Adrenal gland (tissue), 5 donors: ENCODE measurements around the gene FTSJ3.

Experiments used
- POLR2A ChIP-seq, 2 donors: fragments of 450-650 bp; IDR thresholded peaks; one replicate each; pipeline ENCODE4 v1.6.1; 2017; ENCODE audit warnings: antibody characterized with exemption in 2 of 2, mild to moderate bottlenecking in 2 of 2, moderate library complexity in 1 of 2
- TF ChIP-seq, protein P1 (sequence below), 6 experiments: fragments of 450-650 bp in 4 of 6; fragments of 200-600 bp in 2 of 6; sonication (generic) in 1 of 6; IDR thresholded peaks; 1 replicate in 5 of 6; 2 replicates in 1 of 6; pipeline versions ENCODE4 v1.5.1 to v1.8.0; 2016 to 2021; ENCODE audit warnings: antibody characterized with exemption in 6 of 6, mild to moderate bottlenecking in 2 of 6, moderate library complexity in 1 of 6
- donor health status: DM: no; HTN: no; CAD: no.

DNA sequence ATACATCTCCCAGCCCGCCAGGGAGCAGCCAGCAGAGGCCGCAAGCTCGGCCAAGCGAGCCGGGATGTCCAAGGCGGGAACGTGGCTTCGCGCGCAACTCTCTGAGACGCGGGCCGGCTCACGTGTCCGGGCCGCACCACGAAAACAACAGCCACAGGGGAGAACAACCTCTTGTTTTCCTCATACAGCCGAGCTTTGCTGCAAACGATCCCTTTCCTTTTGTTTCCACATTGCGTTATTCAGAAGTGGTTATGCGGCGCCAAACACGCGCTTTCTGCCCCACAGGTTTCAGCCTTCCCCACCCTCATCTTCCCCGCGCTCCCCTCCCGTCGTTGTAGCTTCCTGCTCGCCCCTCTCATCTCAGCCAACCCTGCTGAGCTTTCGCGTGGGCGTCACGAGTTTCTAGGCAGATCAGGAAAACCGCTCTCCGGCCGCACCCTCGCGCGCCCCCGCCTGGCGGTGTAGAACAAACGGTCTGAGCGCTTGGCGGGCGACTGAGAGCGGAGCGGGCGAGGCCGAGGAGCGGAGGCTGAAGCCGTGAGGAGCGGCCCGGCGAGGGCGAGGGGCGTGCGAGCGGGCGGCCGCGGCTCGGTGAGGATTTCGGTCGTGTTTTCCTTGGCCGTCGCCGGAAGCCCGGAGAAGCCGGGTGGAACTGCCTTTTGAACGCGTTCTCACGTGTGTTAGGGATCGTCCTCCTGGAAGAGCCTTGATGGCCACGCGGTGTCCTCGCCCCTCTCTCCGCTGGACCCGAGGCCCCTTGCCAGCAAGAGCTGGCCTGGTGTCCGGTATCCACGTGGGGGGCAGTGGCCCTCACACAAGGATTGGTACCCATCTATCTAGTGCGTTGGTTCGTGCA lies 21.6 kb upstream of the FTSJ3 start:
- TF ChIP-seq, protein P1, sequence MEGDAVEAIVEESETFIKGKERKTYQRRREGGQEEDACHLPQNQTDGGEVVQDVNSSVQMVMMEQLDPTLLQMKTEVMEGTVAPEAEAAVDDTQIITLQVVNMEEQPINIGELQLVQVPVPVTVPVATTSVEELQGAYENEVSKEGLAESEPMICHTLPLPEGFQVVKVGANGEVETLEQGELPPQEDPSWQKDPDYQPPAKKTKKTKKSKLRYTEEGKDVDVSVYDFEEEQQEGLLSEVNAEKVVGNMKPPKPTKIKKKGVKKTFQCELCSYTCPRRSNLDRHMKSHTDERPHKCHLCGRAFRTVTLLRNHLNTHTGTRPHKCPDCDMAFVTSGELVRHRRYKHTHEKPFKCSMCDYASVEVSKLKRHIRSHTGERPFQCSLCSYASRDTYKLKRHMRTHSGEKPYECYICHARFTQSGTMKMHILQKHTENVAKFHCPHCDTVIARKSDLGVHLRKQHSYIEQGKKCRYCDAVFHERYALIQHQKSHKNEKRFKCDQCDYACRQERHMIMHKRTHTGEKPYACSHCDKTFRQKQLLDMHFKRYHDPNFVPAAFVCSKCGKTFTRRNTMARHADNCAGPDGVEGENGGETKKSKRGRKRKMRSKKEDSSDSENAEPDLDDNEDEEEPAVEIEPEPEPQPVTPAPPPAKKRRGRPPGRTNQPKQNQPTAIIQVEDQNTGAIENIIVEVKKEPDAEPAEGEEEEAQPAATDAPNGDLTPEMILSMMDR (IDR thresholded peaks at IDR 0.05), result peak; percentile 54 to 84 (median 66)
- TF ChIP-seq POLR2A (IDR thresholded peaks at IDR 0.05), result no peak
